K562 (cell line): Measurements from ENCODE around the gene JDP2. TPM values are rescaled to one million over a fixed set of nuclear protein-coding genes. Genes with fewer than 3 reads are reported as not detected.

ENCODE experiments used
- ATAC-seq: fragments of 200-7000 bp; cut with Tn5 transposase; 3 replicates; pipeline ENCODE4 v1.9.1; 2020; ENCODE audit warnings: moderate library complexity
- BruUV-seq: library from RNA; stranded (reverse); fragments of 400-500 nt; replicated peaks from 2 replicates; lab custom pipeline; 2021; lab: Mats Ljungman, UMichigan
- CTCF ChIA-PET: fragments of 300-600 bp; formaldehyde crosslinking; extraction: SDS; loops from one replicate; lab custom pipeline; 2021; ENCODE audit warnings: low intra/inter-chr PET ratio; lab: Yijun Ruan, JAX
- POLR2A ChIA-PET: fragments of 300-600, 350-650 bp; sonication (Branson Sonifier 250); formaldehyde crosslinking; extraction: SDS; loops from one replicate; lab custom pipeline; 2021; ENCODE audit warnings: antibody characterized with exemption, inconsistent platforms; lab: Yijun Ruan, JAX
- DNase-seq, 4 experiments: peaks; one replicate each; pipeline versions ENCODE4 v3.0.0 to v3.0.0-alpha.2; 2011 to 2018; ENCODE audit warnings: low spot score in 3 of 4, mixed read lengths in 3 of 4; ENCODE audit errors: extremely low read depth in 1 of 4
- FAIRE-seq: peaks from 2 replicates; lab custom pipeline; 2011; peaks lifted over from hg19 to GRCh38; lab: Jason Lieb, UNC
- H2AFZ ChIP-seq: 2 replicates; pipeline ENCODE4 v1.6.0; 2011; ENCODE audit warnings: low read depth, low read length, control low read depth, inconsistent platforms
- H3K27ac ChIP-seq: fragments of 200-600 bp; 3 replicates; pipeline ENCODE4 v1.8.0; 2011; ENCODE audit warnings: low read depth, mild to moderate bottlenecking, control low read depth, inconsistent platforms, low read length, moderate library complexity, mixed read lengths; ENCODE audit errors: extremely low read depth
- H3K27me3 ChIP-seq, 2 experiments: fragments of 300-600 bp in 1 of 2; 2 replicates in 1 of 2; 3 replicates in 1 of 2; pipeline versions ENCODE4 v1.6.0 to v1.8.0; 2011; ENCODE audit warnings: inconsistent platforms in 2 of 2, low read length in 2 of 2, mild to moderate bottlenecking in 1 of 2, mixed read lengths in 1 of 2, moderate library complexity in 1 of 2; ENCODE audit not compliant: control insufficient read depth in 2 of 2, insufficient read depth in 2 of 2
- H3K36me3 ChIP-seq: fragments of 300-600 bp; 3 replicates; pipeline ENCODE4 v1.8.0; 2011; ENCODE audit warnings: mild to moderate bottlenecking, low read length, inconsistent platforms; ENCODE audit not compliant: control insufficient read depth, insufficient read depth
- H3K4me1 ChIP-seq, 2 experiments: fragments of 200-600 bp in 1 of 2; replicated peaks in 1 of 2; 2 replicates in 1 of 2; 3 replicates in 1 of 2; pipeline versions ENCODE4 v1.5.1 to v1.8.0; 2011; ENCODE audit warnings: inconsistent platforms in 2 of 2, low read length in 2 of 2, mild to moderate bottlenecking in 1 of 2, mixed read lengths in 1 of 2, moderate library complexity in 1 of 2; ENCODE audit not compliant: control insufficient read depth in 2 of 2, insufficient read depth in 2 of 2
- H3K4me2 ChIP-seq: 2 replicates; pipeline ENCODE4 v1.6.1; 2011; ENCODE audit warnings: low read length, control low read depth, inconsistent platforms, mixed read lengths; ENCODE audit not compliant: insufficient read depth
- H3K4me3 ChIP-seq: fragments of 200-600 bp; sonication (generic), shearing (Covaris generic); 2 replicates; pipeline ENCODE4 v1.5.1; 2016; ENCODE audit warnings: control low read depth, inconsistent platforms
- H3K79me2 ChIP-seq: fragments of 200-600 bp; 3 replicates; pipeline ENCODE4 v1.8.0; 2011; ENCODE audit warnings: low read length, inconsistent platforms; ENCODE audit not compliant: control insufficient read depth, insufficient read depth
- H3K9ac ChIP-seq, 2 experiments: 2 replicates each; pipeline versions ENCODE4 v1.6.0 to v1.6.1; 2011; ENCODE audit warnings: low read depth in 2 of 2, low read length in 2 of 2, control low read depth in 1 of 2, inconsistent platforms in 1 of 2, mild to moderate bottlenecking in 1 of 2, mixed read lengths in 1 of 2; ENCODE audit not compliant: insufficient read depth in 1 of 2
- H3K9me1 ChIP-seq: one replicate; pipeline ENCODE4 v1.6.0; 2011; ENCODE audit warnings: inconsistent platforms, mild to moderate bottlenecking, low read length, moderate library complexity; ENCODE audit not compliant: control insufficient read depth, insufficient read depth
- H3K9me3 ChIP-seq: replicated peaks from 2 replicates; pipeline ENCODE4 v1.5.1; 2011; ENCODE audit warnings: low read depth, low read length, inconsistent platforms; ENCODE audit not compliant: control insufficient read depth, insufficient read depth
- H4K20me1 ChIP-seq: replicated peaks from 2 replicates; pipeline ENCODE4 v1.6.1; 2011; ENCODE audit warnings: low read length, inconsistent platforms, mixed read lengths; ENCODE audit not compliant: control insufficient read depth, insufficient read depth
- ZBTB33 ChIP-seq: sonication (generic); formaldehyde crosslinking; IDR thresholded peaks from 2 replicates; pipeline ENCODE4 v1.8.1; 2023; ENCODE audit warnings: mild to moderate bottlenecking, missing genetic modification reagents
- ZNF253 ChIP-seq: fragments of 250-450 bp; sonication (Bioruptor Pico); conservative IDR thresholded peaks from 2 replicates; pipeline ENCODE4 v1.6.1; 2021; ENCODE audit warnings: mild to moderate bottlenecking
- WGBS: fragments of 100-300 bp; shearing (Covaris generic); methylation state at CpG from one replicate; pipeline ENCODE4 v1.1.6; 2016; ENCODE audit warnings: low coverage, mixed read lengths; ENCODE audit not compliant: insufficient coverage; ENCODE audit errors: missing lambda C conversion rate; 5-methylcytosine and 5-hydroxymethylcytosine counted together
- in situ Hi-C: fragments of 300-500 bp; cut with MboI; formaldehyde crosslinking; loops from 4 replicates; pipeline ENCODE4 v1.15.0; 2018; ENCODE audit warnings: inconsistent platforms, mixed read lengths
- intact Hi-C: fragments of 100-400 bp; cut with micrococcal nuclease; formaldehyde crosslinking; loops from 2 replicates; pipeline ENCODE4 v1.14.2; 2022
- polyA plus RNA-seq, 8 experiments: library from polyadenylated mRNA; depleted of rRNA in 4 of 8; stranded (reverse) in 5 of 8; unstranded in 3 of 8; fragments of >200 nt; fragmentation: Nextera tagmentation in 2 of 8; fragmentation: Illumina TruSeq in 1 of 8; extraction: Ambion mirVana in 2 of 8; extraction: Trizol in 1 of 8; gene quantifications; 2 replicates each; pipeline versions ENCODE4 v1.2.1 to v1.2.3, GENCODE V29; 2011 to 2014; ENCODE audit warnings: inconsistent platforms in 1 of 8, missing spikeins in 1 of 8
- total RNA-seq, 7 experiments: library from RNA; depleted of rRNA in 6 of 7; stranded (reverse); fragments of >200 nt in 6 of 7; fragmentation: Illumina TruSeq in 2 of 7; extraction: Trizol in 2 of 7; gene quantifications; 2 replicates each; pipeline versions ENCODE4 v1.2.1 to v1.2.3, GENCODE V29; 2011 to 2021; ENCODE audit warnings: low replicate concordance in 1 of 7

The JDP2 gene
- total and polyA plus RNA-seq, 9 of the 15 experiments (the other 6 are each of a cell fraction or from before 2014, with no cell fraction given), result 0.27 to 13.8 (median 3.1) TPM

- TF ChIP-seq ZBTB33 (CRISPR knock-in tag) (peak; percentile 74), ZNF253 (CRISPR knock-in tag) (no peak)
- TF ChIP-seq, all 486 proteins: peak for 1
- peaks cover 0 to 16% of the 10 kb centered on the region in 2 experiments; a peak in 4 of 5 replicates for H3K4me1 ChIP-seq
- H2AFZ ChIP-seq, result peak overlapping the region; percentile 70
- H3K9ac ChIP-seq, result peak overlapping the region; percentile 57 to 85; a peak in 3 of 4 replicates
- in situ Hi-C loops, result no loop called here
- peak overlapping the region; percentile 62 for H3K4me2 ChIP-seq
- intact Hi-C loops, result no loop called here
- POLR2A ChIA-PET, result interaction anchor here (1.0 kb wide), 1 partner anchor 22 kb away, joined by 3 read pairs; no protein-coding TSS in a partner anchor
- BruUV-seq, result no TSS peak
- H4K20me1 ChIP-seq, result peaks cover 5% of the 10 kb centered on the region; the same call in 1 of the 2 replicates
- H3K9me3 ChIP-seq, result no peaks in the 10 kb centered on the region
- ATAC-seq (peak; percentile 13; the same call in 1 of the 3 replicates), FAIRE-seq (no peak), DNase-seq (no peak)
- WGBS, result 79% methylated on average over 12 of the region's 15 CpGs
- H3K4me3 ChIP-seq, result peak overlapping the region; percentile 46
- no peaks in the 10 kb centered on the region for H3K9me1 ChIP-seq
- CTCF ChIA-PET, result no interaction called here
- H3K27me3 ChIP-seq, result no peaks in the 10 kb centered on the region
- H3K79me2 ChIP-seq, result no peaks in the 10 kb centered on the region
- no peaks in the 10 kb centered on the region for H3K36me3 ChIP-seq
- no peak overlapping the region for H3K27ac ChIP-seq
Measured at GRCh38 chr14:75427126-75427481, 718 bp upstream of the JDP2 start.
